NCI-H748 (cell line): ENCODE measurements around the gene RTN4RL1.
"Not testable (repeated sequence)": the region's sequence is repeated elsewhere in the genome, so short reads cannot be mapped to it uniquely, and the experiment has no call there.

ENCODE experiments used
- DNase-seq: peaks from one replicate; lab custom pipeline; 2025; ENCODE audit not compliant: unreplicated experiment; lab: John Stamatoyannopoulos, UW

The RTN4RL1 gene

GRCh38 chr17:1899403-1900000 is 125.6 kb downstream of the RTN4RL1 start:
- DNase-seq, result no peak

GRCh38 chr17:1898872-1899271 is 126.3 kb downstream of the RTN4RL1 start:
- no peak for DNase-seq

- DNase-seq, result peak; percentile 46
Observed at GRCh38 chr17:1898332-1898731, 126.8 kb downstream of the RTN4RL1 start.

- no peak for DNase-seq
Observed at GRCh38 chr17:1897105-1897656, 128.0 kb downstream of the RTN4RL1 start.

- DNase-seq, result peak; percentile 52
Observed at GRCh38 chr17:1896243-1897104, 128.7 kb downstream of the RTN4RL1 start.

GRCh38 chr17:1895479-1895878 is 129.7 kb downstream of the RTN4RL1 start:
- not testable (repeated sequence) for DNase-seq

GRCh38 chr17:1894753-1895339 is 130.3 kb downstream of the RTN4RL1 start:
- no peak for DNase-seq

GRCh38 chr17:1890758-1891450 is 134.2 kb downstream of the RTN4RL1 start:
- DNase-seq, result no peak

- no peak for DNase-seq
Observed at GRCh38 chr17:1888741-1889140, 136.4 kb downstream of the RTN4RL1 start.
